Fibroblast of the aortic adventitia (primary cell): ENCODE data around the gene TBC1D4. TPM values are rescaled to one million over a fixed set of nuclear protein-coding genes. Genes with fewer than 3 reads are reported as not detected.

Source experiments
- DNase-seq: peaks from one replicate; pipeline ENCODE4 v3.0.0-alpha.2; 2010; ENCODE audit warnings: low read depth
- H3K4me3 ChIP-seq: 2 replicates; pipeline ENCODE4 v1.5.1; 2011; ENCODE audit warnings: low read depth, mild to moderate bottlenecking, control low read depth, low read length, moderate library complexity
- CTCF ChIP-seq: IDR thresholded peaks from 2 replicates; pipeline ENCODE4 v1.5.1; 2011; ENCODE audit warnings: mild to moderate bottlenecking, low read length, control low read depth, inconsistent platforms; ENCODE audit not compliant: insufficient read depth
- total RNA-seq: library from RNA; depleted of rRNA; stranded (reverse); fragments of >200 nt; gene quantifications from 2 replicates; pipeline ENCODE4 v1.2.3, GENCODE V29; 2012; ENCODE audit warnings: low replicate concordance

Gene TBC1D4
- total RNA-seq, 1 donor = 9.5 TPM

- peak; percentile 86 for DNase-seq
- H3K4me3 ChIP-seq = no peak overlapping the region
- no peak for TF ChIP-seq CTCF
Measured at GRCh38 chr13:75326173-75327134, 155.5 kb downstream of the TBC1D4 start.

- DNase-seq = no peak
- no peak for TF ChIP-seq CTCF
- no peak overlapping the region for H3K4me3 ChIP-seq
Measured at GRCh38 chr13:75325711-75326110, 156.3 kb downstream of the TBC1D4 start.

- no peak for DNase-seq
- no peak for TF ChIP-seq CTCF
- no peak overlapping the region for H3K4me3 ChIP-seq
Measured at GRCh38 chr13:75324413-75324940, 157.5 kb downstream of the TBC1D4 start.

- TF ChIP-seq CTCF = no peak
- no peak overlapping the region for H3K4me3 ChIP-seq
Measured at GRCh38 chr13:75321084-75321483, 160.9 kb downstream of the TBC1D4 start.

GRCh38 chr13:75319254-75319653 lies 162.7 kb downstream of the TBC1D4 start:
- DNase-seq = no peak
- H3K4me3 ChIP-seq = no peak overlapping the region
- TF ChIP-seq CTCF = no peak

More at GRCh38 chr13:75321084-75321483, 160.9 kb downstream of the TBC1D4 start:
- DNase-seq = no peak

GRCh38 chr13:75318138-75318833 lies 163.7 kb downstream of the TBC1D4 start:
- H3K4me3 ChIP-seq = no peak overlapping the region
- TF ChIP-seq CTCF = no peak

More at GRCh38 chr13:75318138-75318833, 163.7 kb downstream of the TBC1D4 start:
- no peak for DNase-seq
